Activated effector memory CD4-positive, alpha-beta T cell treated with Interleukin-2 at 50 U/mL for 16 hours (primary cell): ENCODE results near the gene LTB4R2.
"Not testable (repeated sequence)": the region's sequence is repeated elsewhere in the genome, so short reads cannot be mapped to it uniquely, and the experiment has no call there.

Source experiments
- DNase-seq: peaks from one replicate; pipeline ENCODE4 v3.0.0-alpha.2; 2020

LTB4R2 gene

GRCh38 chr14:24340606-24341005, 30.7 kb downstream of the LTB4R2 start:
- no peak for DNase-seq

GRCh38 chr14:24342889-24343288, 32.9 kb downstream of the LTB4R2 start:
- no peak for DNase-seq

GRCh38 chr14:24343795-24344660, 34.1 kb downstream of the LTB4R2 start:
- DNase-seq = no peak

- DNase-seq = no peak
Measured at GRCh38 chr14:24347134-24347533, 37.2 kb downstream of the LTB4R2 start.

- DNase-seq = no peak
Measured at GRCh38 chr14:24348186-24348585, 38.2 kb downstream of the LTB4R2 start.

GRCh38 chr14:24349742-24350141, 39.8 kb downstream of the LTB4R2 start:
- no peak for DNase-seq

- DNase-seq = no peak
Measured at GRCh38 chr14:24351517-24351916, 41.6 kb downstream of the LTB4R2 start.

GRCh38 chr14:24353559-24354481, 43.9 kb downstream of the LTB4R2 start:
- no peak for DNase-seq

GRCh38 chr14:24354482-24354825, 44.5 kb downstream of the LTB4R2 start:
- DNase-seq = not testable (repeated sequence)

GRCh38 chr14:24355009-24355408, 45.1 kb downstream of the LTB4R2 start:
- no peak for DNase-seq

- no peak for DNase-seq
Measured at GRCh38 chr14:24356208-24356607, 46.3 kb downstream of the LTB4R2 start.

- DNase-seq = no peak
Measured at GRCh38 chr14:24360281-24360680, 50.3 kb downstream of the LTB4R2 start.

GRCh38 chr14:24361326-24361725, 51.4 kb downstream of the LTB4R2 start:
- DNase-seq = no peak
